Measurements from ENCODE around the gene ATRN. TPM values are rescaled to one million over a fixed set of nuclear protein-coding genes. Genes with fewer than 3 reads are reported as not detected.

ATRN gene
- total RNA-seq, 1 donor from 2014 or later, result 45.9 TPM

GRCh38 chr20:3690413-3690812 lies 219.6 kb downstream of the ATRN start:
- DNase-seq (ENCODE audit: low spot score), result no peak
- ATAC-seq, result no peak

DNA sequence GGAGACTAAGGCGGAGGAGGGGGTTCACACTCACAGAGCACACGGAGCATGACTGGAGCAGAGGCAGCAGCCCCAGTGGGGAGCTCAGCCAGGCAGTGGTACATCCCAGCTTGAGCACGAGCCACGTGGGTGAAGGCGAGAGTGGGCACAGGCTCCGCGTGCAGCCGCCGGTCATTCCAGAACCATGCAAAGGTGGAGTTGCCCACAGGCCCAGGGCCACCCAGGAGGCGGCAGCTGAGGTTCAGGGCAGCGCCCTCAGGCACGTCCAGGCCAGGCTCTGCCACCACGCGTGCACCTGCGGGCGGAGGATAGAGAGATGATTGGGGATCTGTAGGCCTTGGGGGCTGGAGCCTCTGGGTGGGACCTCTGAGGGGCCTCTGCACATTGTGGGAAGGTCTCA lies 220.5 kb downstream of the ATRN start:
- DNase-seq (ENCODE audit: low spot score), result no peak
- ATAC-seq, result no peak

DNA sequence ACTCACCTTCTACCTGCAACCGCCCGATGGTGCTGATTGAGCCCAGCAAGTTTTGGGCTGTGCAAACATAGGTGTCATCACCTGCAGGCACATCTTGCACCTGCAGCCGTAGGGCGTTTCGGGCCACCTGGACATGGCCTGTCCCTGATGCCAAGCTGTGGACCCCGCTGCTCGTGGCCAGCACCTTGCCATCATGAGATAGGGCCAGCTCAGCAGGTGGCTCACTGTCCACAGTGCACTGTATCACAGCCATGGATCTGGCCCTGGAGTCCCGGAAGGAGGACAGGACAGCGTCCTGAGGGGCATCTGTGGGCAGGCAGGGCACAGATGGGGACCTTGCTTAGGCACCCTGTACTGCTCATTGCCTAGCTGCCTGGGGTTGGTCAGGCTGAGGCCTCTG lies 221.1 kb downstream of the ATRN start:
- DNase-seq (ENCODE audit: low spot score) (no peak), ATAC-seq (no peak)

- no peak for DNase-seq (ENCODE audit: low spot score)
- no peak for ATAC-seq
These were observed 222.0 kb downstream of the ATRN start for GRCh38 chr20:3692706-3693294.

DNA sequence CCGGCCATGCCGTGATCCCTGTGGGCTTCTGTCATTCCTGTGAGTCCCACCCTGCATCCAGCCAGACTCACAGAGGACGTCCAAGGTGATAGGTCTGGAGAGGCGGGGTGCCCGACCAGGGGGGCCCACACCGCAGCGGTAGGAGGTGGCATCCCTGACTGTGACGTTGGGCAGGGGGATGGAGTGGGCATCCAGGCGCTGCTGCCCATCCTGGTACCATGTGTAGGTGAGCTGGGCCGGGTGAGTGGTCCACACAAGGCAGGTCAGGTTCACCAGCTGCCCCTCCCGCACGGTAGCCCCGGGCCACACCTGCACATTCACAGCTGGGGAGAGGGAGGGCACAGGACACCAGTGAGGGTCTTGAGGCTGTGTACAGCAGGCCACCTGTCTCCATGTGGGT lies 222.6 kb downstream of the ATRN start:
- ATAC-seq (no peak), DNase-seq (ENCODE audit: low spot score) (no peak)

- no peak for ATAC-seq
- DNase-seq (ENCODE audit: low spot score), result no peak
These were observed 224.0 kb downstream of the ATRN start for GRCh38 chr20:3694864-3695263.

GRCh38 chr20:3696200-3696599 lies 225.4 kb downstream of the ATRN start:
- DNase-seq (ENCODE audit: low spot score) (no peak), ATAC-seq (no peak)

DNA sequence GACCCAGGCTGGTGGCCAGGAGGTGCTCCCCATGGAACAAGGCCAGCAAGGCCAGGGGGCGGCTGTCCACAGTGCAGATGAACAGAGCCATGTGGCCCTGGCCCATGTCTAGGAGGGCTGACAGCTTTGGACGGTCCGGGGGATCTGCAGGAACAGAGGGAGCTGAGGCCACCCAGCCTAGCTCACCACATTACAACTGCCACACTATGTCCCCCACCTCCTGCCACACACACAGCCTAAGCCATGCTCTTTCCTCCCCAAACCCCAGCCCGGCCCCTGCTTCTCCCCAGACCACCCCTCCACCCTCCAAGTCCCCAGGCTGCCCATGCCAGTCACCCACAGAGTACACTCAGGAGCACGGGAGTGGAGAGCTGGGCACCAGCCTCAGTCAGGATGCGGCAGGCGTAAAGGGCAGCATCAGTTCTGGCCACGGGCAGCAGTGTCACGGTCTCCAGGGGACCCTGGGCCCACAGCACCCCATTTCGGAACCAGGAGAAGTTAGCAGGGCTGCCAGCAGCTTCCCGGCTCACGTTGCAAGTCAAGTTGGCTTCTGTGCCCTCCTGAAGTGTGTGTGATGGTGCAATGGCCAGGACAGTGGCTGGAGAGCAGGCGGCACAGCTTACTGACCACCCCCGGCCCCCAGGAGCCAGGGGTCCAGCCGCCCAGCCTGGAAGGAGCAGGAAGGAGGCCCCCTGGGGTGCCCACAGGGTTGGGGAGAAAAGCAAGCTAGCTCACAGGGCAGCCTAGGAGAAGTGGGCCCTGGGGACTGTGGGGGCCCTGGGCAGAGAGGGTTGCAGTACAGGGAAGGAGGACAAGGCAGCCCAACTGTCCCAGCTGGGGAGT lies 226.1 kb downstream of the ATRN start:
- DNase-seq (ENCODE audit: low spot score) (no peak), ATAC-seq (no peak)

- DNase-seq (ENCODE audit: low spot score) (no peak), ATAC-seq (no peak)
These were observed 226.9 kb downstream of the ATRN start for GRCh38 chr20:3697588-3698305.

- ATAC-seq (no peak), DNase-seq (ENCODE audit: low spot score) (no peak)
These were observed 227.8 kb downstream of the ATRN start for GRCh38 chr20:3698591-3699001.

DNA sequence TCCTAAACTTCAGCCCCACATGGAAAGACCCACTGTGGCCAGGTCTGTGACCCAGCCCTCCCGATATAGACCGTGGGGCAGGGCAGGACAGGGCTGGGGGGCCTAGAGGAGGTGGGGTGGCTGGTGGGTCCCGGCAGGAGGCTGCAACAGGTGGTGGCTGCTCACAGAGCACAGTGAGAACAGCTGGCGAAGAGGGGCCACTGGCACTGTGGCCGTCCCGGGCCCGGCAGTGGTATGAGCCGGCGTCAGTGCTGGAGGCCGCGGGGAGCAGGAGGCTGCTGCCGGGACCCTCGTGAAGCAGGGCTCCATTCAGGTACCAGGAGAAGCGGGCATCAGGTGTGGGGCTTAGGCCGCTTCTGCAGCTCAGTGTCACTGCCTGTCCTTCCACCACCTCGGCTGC lies 228.2 kb downstream of the ATRN start:
- ATAC-seq (no peak), DNase-seq (ENCODE audit: low spot score) (no peak)

Other genes starting within 250 kb of the ATRN start
- 0.18 TPM for gene SLC4A11, start 231.8 kb upstream of the ATRN start, total RNA-seq
- gene DNAAF9, start 63.3 kb upstream of the ATRN start, total RNA-seq, result 2.9 TPM
- not detected for gene GFRA4, start 192.4 kb downstream of the ATRN start, total RNA-seq
- 0.48 TPM for gene ADAM33, start 211.0 kb downstream of the ATRN start, total RNA-seq
- gene SIGLEC1, start 241.6 kb downstream of the ATRN start, total RNA-seq, result 5.9 TPM